Memory B cell (primary cell): Measurements from ENCODE around the gene MORF4L1.

Experiments used
- ATAC-seq: fragments of 150-1000 bp; cut with Tn5 transposase; 2 replicates; pipeline ENCODE4 v1.10.0; 2021; ENCODE audit warnings: low read depth, mild to moderate bottlenecking, moderate library complexity
- DNase-seq, 2 donors: peaks; one replicate each; pipeline ENCODE4 v3.0.0; 2022; ENCODE audit warnings: low spot score in 2 of 2
- H3K27ac Mint-ChIP-seq: one replicate; pipeline ENCODE4 v1.8.0; 2022; ENCODE audit warnings: mild to moderate bottlenecking, moderate library complexity, mixed read lengths
- H3K27me3 Mint-ChIP-seq: one replicate; pipeline ENCODE4 v1.8.0; 2022; ENCODE audit warnings: mixed read lengths
- H3K36me3 Mint-ChIP-seq: one replicate; pipeline ENCODE4 v1.8.0; 2022; ENCODE audit warnings: mild to moderate bottlenecking, mixed read lengths
- H3K4me1 Mint-ChIP-seq: one replicate; pipeline ENCODE4 v1.8.0; 2022; ENCODE audit warnings: mixed read lengths
- H3K4me3 Mint-ChIP-seq: one replicate; pipeline ENCODE4 v1.8.0; 2022; ENCODE audit warnings: mild to moderate bottlenecking, moderate library complexity, mixed read lengths
- H3K9me3 Mint-ChIP-seq: one replicate; pipeline ENCODE4 v1.8.0; 2022; ENCODE audit warnings: mixed read lengths

The MORF4L1 gene

GRCh38 chr15:78930577-78931388 is 58.1 kb downstream of the MORF4L1 start:
- DNase-seq: no peak
- Mint-ChIP-seq H3K4me3 (no peak overlapping the region), H3K27ac (no peak overlapping the region), H3K27me3 (no peaks in the 10 kb centered on the region), H3K4me1 (peaks cover 19% of the 10 kb centered on the region), H3K36me3 (peaks cover 38% of the 10 kb centered on the region), H3K9me3 (no peaks in the 10 kb centered on the region)
- ATAC-seq: no peak

GRCh38 chr15:78931439-78932257 is 59.0 kb downstream of the MORF4L1 start:
- ATAC-seq: no peak
- Mint-ChIP-seq H3K27me3 (no peaks in the 10 kb centered on the region), H3K27ac (no peak overlapping the region), H3K9me3 (no peaks in the 10 kb centered on the region), H3K36me3 (peaks cover 41% of the 10 kb centered on the region), H3K4me1 (peaks cover 22% of the 10 kb centered on the region), H3K4me3 (no peak overlapping the region)
- DNase-seq: no peak

- peaks cover 18% of the 10 kb centered on the region for H3K4me1 Mint-ChIP-seq
- peaks cover 39% of the 10 kb centered on the region for H3K36me3 Mint-ChIP-seq
- peak overlapping the region; percentile 82 for H3K27ac Mint-ChIP-seq
- no peaks in the 10 kb centered on the region for H3K9me3 Mint-ChIP-seq
- ATAC-seq (no peak), DNase-seq (no peak)
- H3K27me3 Mint-ChIP-seq: no peaks in the 10 kb centered on the region
- H3K4me3 Mint-ChIP-seq: no peak overlapping the region
Measured at GRCh38 chr15:78932258-78932808, 59.6 kb downstream of the MORF4L1 start.

GRCh38 chr15:78933187-78933822 is 60.6 kb downstream of the MORF4L1 start:
- Mint-ChIP-seq H3K27me3 (no peaks in the 10 kb centered on the region), H3K36me3 (peaks cover 35% of the 10 kb centered on the region), H3K4me3 (no peak overlapping the region), H3K27ac (peak overlapping the region; percentile 82), H3K9me3 (no peaks in the 10 kb centered on the region), H3K4me1 (peaks cover 18% of the 10 kb centered on the region)
- no peak for DNase-seq
- no peak for ATAC-seq

- H3K9me3 Mint-ChIP-seq: no peaks in the 10 kb centered on the region
- DNase-seq (no peak), ATAC-seq (no peak)
- H3K27ac Mint-ChIP-seq: peak overlapping the region; percentile 82
- H3K4me1 Mint-ChIP-seq: peaks cover 16% of the 10 kb centered on the region
- peaks cover 33% of the 10 kb centered on the region for H3K36me3 Mint-ChIP-seq
- H3K27me3 Mint-ChIP-seq: no peaks in the 10 kb centered on the region
- H3K4me3 Mint-ChIP-seq: no peak overlapping the region
Measured at GRCh38 chr15:78933823-78934654, 61.3 kb downstream of the MORF4L1 start.

GRCh38 chr15:78934655-78935023 is 61.9 kb downstream of the MORF4L1 start:
- H3K4me1 Mint-ChIP-seq: peaks cover 18% of the 10 kb centered on the region
- peak overlapping the region; percentile 56 for H3K27ac Mint-ChIP-seq
- peaks cover 31% of the 10 kb centered on the region for H3K36me3 Mint-ChIP-seq
- ATAC-seq (no peak), DNase-seq (no peak)
- no peak overlapping the region for H3K4me3 Mint-ChIP-seq
- no peaks in the 10 kb centered on the region for H3K27me3 Mint-ChIP-seq
- H3K9me3 Mint-ChIP-seq: no peaks in the 10 kb centered on the region

GRCh38 chr15:78937132-78937739 is 64.5 kb downstream of the MORF4L1 start:
- H3K9me3 Mint-ChIP-seq: peaks cover 1% of the 10 kb centered on the region
- peaks cover 16% of the 10 kb centered on the region for H3K4me1 Mint-ChIP-seq
- peak overlapping the region; percentile 95 for H3K27ac Mint-ChIP-seq

GRCh38 chr15:78938658-78939488 is 66.2 kb downstream of the MORF4L1 start:
- H3K9me3 Mint-ChIP-seq: peaks cover 1% of the 10 kb centered on the region
- peak overlapping the region; percentile 83 for H3K4me3 Mint-ChIP-seq
- peak in 1 of 2 donors; percentile 53 for DNase-seq
- peaks cover 23% of the 10 kb centered on the region for H3K4me1 Mint-ChIP-seq
- peak overlapping the region; percentile 95 for H3K27ac Mint-ChIP-seq
- peaks cover 13% of the 10 kb centered on the region for H3K36me3 Mint-ChIP-seq
- ATAC-seq: peak; percentile 85
- no peaks in the 10 kb centered on the region for H3K27me3 Mint-ChIP-seq

More at GRCh38 chr15:78937132-78937739, 64.5 kb downstream of the MORF4L1 start:
- peak overlapping the region; percentile 29 for H3K4me3 Mint-ChIP-seq
- H3K27me3 Mint-ChIP-seq: no peaks in the 10 kb centered on the region
- peaks cover 22% of the 10 kb centered on the region for H3K36me3 Mint-ChIP-seq
- ATAC-seq (no peak), DNase-seq (no peak)

GRCh38 chr15:78942741-78943140 is 70.1 kb downstream of the MORF4L1 start:
- Mint-ChIP-seq H3K9me3 (peaks cover 1% of the 10 kb centered on the region), H3K27me3 (no peaks in the 10 kb centered on the region)

GRCh38 chr15:78943692-78944091 is 71.0 kb downstream of the MORF4L1 start:
- peak overlapping the region; percentile 95 for H3K27ac Mint-ChIP-seq

More at GRCh38 chr15:78942741-78943140, 70.1 kb downstream of the MORF4L1 start:
- H3K4me1 Mint-ChIP-seq: peaks cover 34% of the 10 kb centered on the region
- H3K4me3 Mint-ChIP-seq: peak overlapping the region; percentile 98
- DNase-seq: no peak
- H3K27ac Mint-ChIP-seq: peak overlapping the region; percentile 95
- H3K36me3 Mint-ChIP-seq: peaks cover 5% of the 10 kb centered on the region
- no peak for ATAC-seq

GRCh38 chr15:78944202-78944625 is 71.5 kb downstream of the MORF4L1 start:
- peak overlapping the region; percentile 95 for H3K27ac Mint-ChIP-seq

More at GRCh38 chr15:78943692-78944091, 71.0 kb downstream of the MORF4L1 start:
- no peaks in the 10 kb centered on the region for H3K27me3 Mint-ChIP-seq
- peaks cover 26% of the 10 kb centered on the region for H3K4me1 Mint-ChIP-seq
- ATAC-seq (no peak), DNase-seq (no peak)
- peaks cover 1% of the 10 kb centered on the region for H3K9me3 Mint-ChIP-seq
- H3K4me3 Mint-ChIP-seq: peak overlapping the region; percentile 98
- H3K36me3 Mint-ChIP-seq: peaks cover under 1% of the 10 kb centered on the region

More at GRCh38 chr15:78944202-78944625, 71.5 kb downstream of the MORF4L1 start:
- peak; percentile 28 for ATAC-seq
- Mint-ChIP-seq H3K4me1 (peaks cover 25% of the 10 kb centered on the region), H3K4me3 (peak overlapping the region; percentile 98), H3K9me3 (peaks cover 1% of the 10 kb centered on the region), H3K27me3 (no peaks in the 10 kb centered on the region), H3K36me3 (no peaks in the 10 kb centered on the region)
- DNase-seq: peak in 1 of 2 donors; percentile 43
